K562 (cell line): Measurements from ENCODE around the gene ROBO1. TPM values are rescaled to one million over a fixed set of nuclear protein-coding genes. Genes with fewer than 3 reads are reported as not detected.

ENCODE experiments used
- ATAC-seq: fragments of 200-7000 bp; cut with Tn5 transposase; 3 replicates; pipeline ENCODE4 v1.9.1; 2020; ENCODE audit warnings: moderate library complexity
- BruUV-seq: library from RNA; stranded (reverse); fragments of 400-500 nt; replicated peaks from 2 replicates; lab custom pipeline; 2021; lab: Mats Ljungman, UMichigan
- CTCF ChIA-PET: fragments of 300-600 bp; formaldehyde crosslinking; extraction: SDS; loops from one replicate; lab custom pipeline; 2021; ENCODE audit warnings: low intra/inter-chr PET ratio; lab: Yijun Ruan, JAX
- POLR2A ChIA-PET: fragments of 300-600, 350-650 bp; sonication (Branson Sonifier 250); formaldehyde crosslinking; extraction: SDS; loops from one replicate; lab custom pipeline; 2021; ENCODE audit warnings: antibody characterized with exemption, inconsistent platforms; lab: Yijun Ruan, JAX
- DNase-seq, 4 experiments: peaks; one replicate each; pipeline versions ENCODE4 v3.0.0 to v3.0.0-alpha.2; 2011 to 2018; ENCODE audit warnings: low spot score in 3 of 4, mixed read lengths in 3 of 4; ENCODE audit errors: extremely low read depth in 1 of 4
- FAIRE-seq: peaks from 2 replicates; lab custom pipeline; 2011; peaks lifted over from hg19 to GRCh38; lab: Jason Lieb, UNC
- H2AFZ ChIP-seq: 2 replicates; pipeline ENCODE4 v1.6.0; 2011; ENCODE audit warnings: low read depth, low read length, control low read depth, inconsistent platforms
- H3K27ac ChIP-seq: fragments of 200-600 bp; 3 replicates; pipeline ENCODE4 v1.8.0; 2011; ENCODE audit warnings: low read depth, mild to moderate bottlenecking, control low read depth, inconsistent platforms, low read length, moderate library complexity, mixed read lengths; ENCODE audit errors: extremely low read depth
- H3K27me3 ChIP-seq, 2 experiments: fragments of 300-600 bp in 1 of 2; 2 replicates in 1 of 2; 3 replicates in 1 of 2; pipeline versions ENCODE4 v1.6.0 to v1.8.0; 2011; ENCODE audit warnings: inconsistent platforms in 2 of 2, low read length in 2 of 2, mild to moderate bottlenecking in 1 of 2, mixed read lengths in 1 of 2, moderate library complexity in 1 of 2; ENCODE audit not compliant: control insufficient read depth in 2 of 2, insufficient read depth in 2 of 2
- H3K36me3 ChIP-seq: fragments of 300-600 bp; 3 replicates; pipeline ENCODE4 v1.8.0; 2011; ENCODE audit warnings: mild to moderate bottlenecking, low read length, inconsistent platforms; ENCODE audit not compliant: control insufficient read depth, insufficient read depth
- H3K4me1 ChIP-seq, 2 experiments: fragments of 200-600 bp in 1 of 2; replicated peaks in 1 of 2; 2 replicates in 1 of 2; 3 replicates in 1 of 2; pipeline versions ENCODE4 v1.5.1 to v1.8.0; 2011; ENCODE audit warnings: inconsistent platforms in 2 of 2, low read length in 2 of 2, mild to moderate bottlenecking in 1 of 2, mixed read lengths in 1 of 2, moderate library complexity in 1 of 2; ENCODE audit not compliant: control insufficient read depth in 2 of 2, insufficient read depth in 2 of 2
- H3K4me2 ChIP-seq: 2 replicates; pipeline ENCODE4 v1.6.1; 2011; ENCODE audit warnings: low read length, control low read depth, inconsistent platforms, mixed read lengths; ENCODE audit not compliant: insufficient read depth
- H3K4me3 ChIP-seq: fragments of 200-600 bp; sonication (generic), shearing (Covaris generic); 2 replicates; pipeline ENCODE4 v1.5.1; 2016; ENCODE audit warnings: control low read depth, inconsistent platforms
- H3K79me2 ChIP-seq: fragments of 200-600 bp; 3 replicates; pipeline ENCODE4 v1.8.0; 2011; ENCODE audit warnings: low read length, inconsistent platforms; ENCODE audit not compliant: control insufficient read depth, insufficient read depth
- H3K9ac ChIP-seq, 2 experiments: 2 replicates each; pipeline versions ENCODE4 v1.6.0 to v1.6.1; 2011; ENCODE audit warnings: low read depth in 2 of 2, low read length in 2 of 2, control low read depth in 1 of 2, inconsistent platforms in 1 of 2, mild to moderate bottlenecking in 1 of 2, mixed read lengths in 1 of 2; ENCODE audit not compliant: insufficient read depth in 1 of 2
- H3K9me1 ChIP-seq: one replicate; pipeline ENCODE4 v1.6.0; 2011; ENCODE audit warnings: inconsistent platforms, mild to moderate bottlenecking, low read length, moderate library complexity; ENCODE audit not compliant: control insufficient read depth, insufficient read depth
- H3K9me3 ChIP-seq: replicated peaks from 2 replicates; pipeline ENCODE4 v1.5.1; 2011; ENCODE audit warnings: low read depth, low read length, inconsistent platforms; ENCODE audit not compliant: control insufficient read depth, insufficient read depth
- H4K20me1 ChIP-seq: replicated peaks from 2 replicates; pipeline ENCODE4 v1.6.1; 2011; ENCODE audit warnings: low read length, inconsistent platforms, mixed read lengths; ENCODE audit not compliant: control insufficient read depth, insufficient read depth
- CTCF ChIP-seq, 3 experiments: IDR thresholded peaks in 2 of 3; conservative IDR thresholded peaks in 1 of 3; 2 replicates each; pipeline ENCODE4 v1.5.1; 2011 to 2012; ENCODE audit warnings: low read length in 3 of 3, mild to moderate bottlenecking in 3 of 3, control low read depth in 2 of 3, improper control_type of control experiment in 1 of 3, inconsistent platforms in 1 of 3, low read depth in 1 of 3, mixed read lengths in 1 of 3, moderate library complexity in 1 of 3; ENCODE audit not compliant: insufficient read depth in 2 of 3
- EZH2 ChIP-seq: IDR thresholded peaks from 2 replicates; pipeline ENCODE4 v1.6.1; 2012; ENCODE audit warnings: low read depth, mild to moderate bottlenecking, inconsistent platforms, low read length, borderline replicate concordance
- KDM5B ChIP-seq: fragments of 200-600 bp; sonication (generic); IDR thresholded peaks from 2 replicates; pipeline ENCODE4 v1.6.1; 2012; ENCODE audit warnings: low read depth, mild to moderate bottlenecking, moderate library complexity, low read length, control low read depth, inconsistent platforms; ENCODE audit not compliant: insufficient replicate concordance
- PHB2 ChIP-seq: fragments of 450-650 bp; IDR thresholded peaks from 2 replicates; pipeline ENCODE4 v1.6.1; 2017; ENCODE audit warnings: low read depth
- SMARCA5 ChIP-seq: fragments of 450-650 bp; IDR thresholded peaks from 2 replicates; pipeline ENCODE4 v1.6.1; 2016
- SMARCB1 ChIP-seq: IDR thresholded peaks from 2 replicates; pipeline ENCODE4 v1.6.1; 2011; ENCODE audit warnings: improper control_type of control experiment, low read depth; ENCODE audit not compliant: insufficient read length
- ZBTB11 ChIP-seq, 3 experiments: fragments of 200-800 bp in 1 of 3; fragments of 250-450 bp in 1 of 3; fragments of 450-650 bp in 1 of 3; sonication (Bioruptor Pico) in 1 of 3; sonication (Bioruptor generic) in 1 of 3; formaldehyde crosslinking in 1 of 3; IDR thresholded peaks; 2 replicates each; pipeline versions ENCODE4 v1.6.1 to v1.8.0; 2016 to 2022; ENCODE audit warnings: mild to moderate bottlenecking in 2 of 3, missing genetic modification characterization in 2 of 3, missing compliant biosample characterization in 1 of 3, moderate library complexity in 1 of 3
- ZNF23 ChIP-seq: fragments of 250-450 bp; sonication (Bioruptor Pico); IDR thresholded peaks from 2 replicates; pipeline ENCODE4 v1.4.0; 2020; ENCODE audit warnings: mild to moderate bottlenecking
- ZNF444 ChIP-seq: fragments of 250-450 bp; sonication (Bioruptor Pico); IDR thresholded peaks from 2 replicates; pipeline ENCODE4 v1.4.0; 2020; ENCODE audit warnings: mild to moderate bottlenecking, moderate library complexity
- ZNF75A ChIP-seq: fragments of 450-650 bp; formaldehyde crosslinking; IDR thresholded peaks from 2 replicates; pipeline ENCODE4 v1.4.0; 2020; ENCODE audit warnings: mild to moderate bottlenecking
- ZNF77 ChIP-seq: fragments of 250-450 bp; sonication (Bioruptor Pico); IDR thresholded peaks from 2 replicates; pipeline ENCODE4 v1.5.0; 2020
- WGBS: fragments of 100-300 bp; shearing (Covaris generic); methylation state at CpG from one replicate; pipeline ENCODE4 v1.1.6; 2016; ENCODE audit warnings: low coverage, mixed read lengths; ENCODE audit not compliant: insufficient coverage; ENCODE audit errors: missing lambda C conversion rate; 5-methylcytosine and 5-hydroxymethylcytosine counted together
- in situ Hi-C: fragments of 300-500 bp; cut with MboI; formaldehyde crosslinking; loops from 4 replicates; pipeline ENCODE4 v1.15.0; 2018; ENCODE audit warnings: inconsistent platforms, mixed read lengths
- intact Hi-C: fragments of 100-400 bp; cut with micrococcal nuclease; formaldehyde crosslinking; loops from 2 replicates; pipeline ENCODE4 v1.14.2; 2022
- polyA plus RNA-seq, 8 experiments: library from polyadenylated mRNA; depleted of rRNA in 4 of 8; stranded (reverse) in 5 of 8; unstranded in 3 of 8; fragments of >200 nt; fragmentation: Nextera tagmentation in 2 of 8; fragmentation: Illumina TruSeq in 1 of 8; extraction: Ambion mirVana in 2 of 8; extraction: Trizol in 1 of 8; gene quantifications; 2 replicates each; pipeline versions ENCODE4 v1.2.1 to v1.2.3, GENCODE V29; 2011 to 2014; ENCODE audit warnings: inconsistent platforms in 1 of 8, missing spikeins in 1 of 8
- total RNA-seq, 7 experiments: library from RNA; depleted of rRNA in 6 of 7; stranded (reverse); fragments of >200 nt in 6 of 7; fragmentation: Illumina TruSeq in 2 of 7; extraction: Trizol in 2 of 7; gene quantifications; 2 replicates each; pipeline versions ENCODE4 v1.2.1 to v1.2.3, GENCODE V29; 2011 to 2021; ENCODE audit warnings: low replicate concordance in 1 of 7

ROBO1 gene
- total and polyA plus RNA-seq, 9 of the 15 experiments (the other 6 are each of a cell fraction or from before 2014, with no cell fraction given) = 0.01 to 0.53 (median 0.17) TPM; not detected in 5

GRCh38 chr3:78589778-78590177, 1178.0 kb downstream of the ROBO1 start:
- ChIA-PET CTCF (no interaction called here), POLR2A (no interaction called here)
- Histone ChIP-seq H3K36me3 (no peaks in the 10 kb centered on the region), H3K4me1 (no peaks in the 10 kb centered on the region), H2AFZ (no peak overlapping the region), H3K9me3 (no peaks in the 10 kb centered on the region), H3K4me3 (no peak overlapping the region), H3K9ac (no peak overlapping the region), H3K9me1 (no peaks in the 10 kb centered on the region), H4K20me1 (no peaks in the 10 kb centered on the region), H3K27me3 (no peaks in the 10 kb centered on the region), H3K4me2 (no peak overlapping the region), H3K79me2 (no peaks in the 10 kb centered on the region), H3K27ac (no peak overlapping the region)
- ATAC-seq = no peak
- intact Hi-C loops = no loop called here
- DNase-seq = no peak
- 0% methylated on average over 1 of the region's 1 CpG for WGBS
- in situ Hi-C loops = no loop called here
- FAIRE-seq = no peak
- no TSS peak for BruUV-seq
- TF ChIP-seq ZNF75A (CRISPR knock-in tag) (no peak), ZNF23 (no peak), CTCF (IDR thresholded peaks at IDR 0.05 in 2 of 3, conservative IDR thresholded peaks at IDR 0.05 in 1 of 3; ENCODE audit: insufficient read depth in 2 of 3, low read depth in 1 of 3, low read length in 3 of 3) (no peak), ZBTB11 (CRISPR knock-in tag; IDR thresholded peaks at IDR 0.05) (no peak), PHB2 (no peak), KDM5B (no peak), ZNF444 (CRISPR knock-in tag) (no peak), ZNF77 (CRISPR knock-in tag) (no peak), SMARCB1 (no peak), EZH2 (no peak), SMARCA5 (no peak)
